ENCODE data around the gene PAPOLB. TPM values are rescaled to one million over a fixed set of nuclear protein-coding genes. Genes with fewer than 3 reads are reported as not detected.

The PAPOLB gene
- total RNA-seq, 2 donors from 2014 or later: 0.68 to 1.1 TPM

DNA sequence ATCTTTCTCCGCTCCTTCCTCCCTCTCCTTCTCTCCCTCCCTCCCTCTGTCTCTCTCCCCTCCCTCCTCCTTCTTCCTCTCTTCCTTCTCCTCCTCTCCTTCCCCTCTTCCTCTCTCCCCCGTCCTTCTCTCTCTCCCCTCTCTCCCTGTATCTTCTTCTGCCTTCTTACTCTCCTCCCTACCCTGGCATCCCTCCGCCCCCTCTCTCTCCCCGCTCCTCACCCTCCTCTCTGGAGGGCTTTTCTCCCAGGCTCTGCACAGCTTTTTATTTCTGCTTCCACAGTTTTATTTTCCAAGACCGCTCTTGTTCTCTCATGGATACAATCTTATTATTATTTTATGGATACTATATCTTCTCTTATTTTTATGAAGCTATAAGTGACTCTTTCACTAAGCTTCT is 53.8 kb downstream of the PAPOLB start:
- DNase-seq (ENCODE audit: low spot score) (no peak), ATAC-seq (ENCODE audit: insufficient number of reproducible peaks, low FRiP score, low read depth) (no peak)
- Histone ChIP-seq H3K36me3 (no peaks in the 10 kb centered on the region), H3K4me1 (ENCODE audit: control insufficient read depth in 1 of 2, low read depth in 2 of 2) (no peaks in the 10 kb centered on the region), H3K27me3 (replicated peaks; ENCODE audit: insufficient read depth) (no peaks in the 10 kb centered on the region), H3K4me3 (no peak overlapping the region), H3K27ac (no peak overlapping the region), H3K9me3 (no peaks in the 10 kb centered on the region)
- TF ChIP-seq, protein P1, sequence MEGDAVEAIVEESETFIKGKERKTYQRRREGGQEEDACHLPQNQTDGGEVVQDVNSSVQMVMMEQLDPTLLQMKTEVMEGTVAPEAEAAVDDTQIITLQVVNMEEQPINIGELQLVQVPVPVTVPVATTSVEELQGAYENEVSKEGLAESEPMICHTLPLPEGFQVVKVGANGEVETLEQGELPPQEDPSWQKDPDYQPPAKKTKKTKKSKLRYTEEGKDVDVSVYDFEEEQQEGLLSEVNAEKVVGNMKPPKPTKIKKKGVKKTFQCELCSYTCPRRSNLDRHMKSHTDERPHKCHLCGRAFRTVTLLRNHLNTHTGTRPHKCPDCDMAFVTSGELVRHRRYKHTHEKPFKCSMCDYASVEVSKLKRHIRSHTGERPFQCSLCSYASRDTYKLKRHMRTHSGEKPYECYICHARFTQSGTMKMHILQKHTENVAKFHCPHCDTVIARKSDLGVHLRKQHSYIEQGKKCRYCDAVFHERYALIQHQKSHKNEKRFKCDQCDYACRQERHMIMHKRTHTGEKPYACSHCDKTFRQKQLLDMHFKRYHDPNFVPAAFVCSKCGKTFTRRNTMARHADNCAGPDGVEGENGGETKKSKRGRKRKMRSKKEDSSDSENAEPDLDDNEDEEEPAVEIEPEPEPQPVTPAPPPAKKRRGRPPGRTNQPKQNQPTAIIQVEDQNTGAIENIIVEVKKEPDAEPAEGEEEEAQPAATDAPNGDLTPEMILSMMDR (IDR thresholded peaks at IDR 0.05): no peak

Other genes starting within 250 kb of the PAPOLB start
- gene FOXK1, start 179.7 kb downstream of the PAPOLB start, total RNA-seq: 10 to 100 TPM; 34.3 to 62.4 TPM
- 10 to 100 TPM; 40.3 to 42.0 TPM for gene AP5Z1, start 86.4 kb downstream of the PAPOLB start, total RNA-seq
- 10 to 100 TPM in 1 of 2 donors, 1 to 10 TPM in 1; 6.7 to 14.4 TPM for gene RADIL, start 21.7 kb upstream of the PAPOLB start, total RNA-seq
- gene MMD2, start 97.2 kb upstream of the PAPOLB start, total RNA-seq: not detected
- gene RBAK, start 183.8 kb upstream of the PAPOLB start, total RNA-seq: 10 to 100 TPM in 1 of 2 donors, 1 to 10 TPM in 1; 8.3 to 15.9 TPM

Measured in thoracic aorta (tissue), 2 donors.